GM10248 (cell line): ENCODE data around the gene LRRFIP1.

Experiments
- CTCF ChIA-PET: fragments of 300-600 bp; sonication (Branson Sonifier 250); formaldehyde crosslinking; extraction: SDS; loops from one replicate; lab custom pipeline; 2021; ENCODE audit warnings: antibody characterized with exemption; lab: Yijun Ruan, JAX
- POLR2A ChIA-PET: fragments of 350-650 bp; sonication (Branson Sonifier 250); formaldehyde crosslinking; extraction: SDS; loops from one replicate; lab custom pipeline; 2020; ENCODE audit warnings: antibody characterized with exemption; lab: Yijun Ruan, JAX
- DNase-seq: peaks from one replicate; pipeline ENCODE4 v3.0.0; 2012; ENCODE audit errors: extremely low spot score
- CTCF ChIP-seq: IDR thresholded peaks from 2 replicates; pipeline ENCODE4 v1.5.1; 2012; ENCODE audit warnings: mild to moderate bottlenecking, low read depth; ENCODE audit errors: extremely low read depth, missing control alignments, control extremely low read depth

Gene LRRFIP1

GRCh38 chr2:237616734-237617586, 10.4 kb upstream of the LRRFIP1 start:
- POLR2A ChIA-PET: interaction anchor here (0.6 kb wide), 1 partner anchor 71 kb away, joined by 3 read pairs; no protein-coding TSS in a partner anchor
- TF ChIP-seq CTCF: no peak
- DNase-seq: no peak
- CTCF ChIA-PET: interaction anchor here (1.7 to 1.8 kb wide), 2 partner anchors 45 to 56 kb away, joined by 6 read pairs; no protein-coding TSS in a partner anchor

- no peak for TF ChIP-seq CTCF
- DNase-seq: no peak
- POLR2A ChIA-PET: interaction anchor here (0.6 kb wide), 1 partner anchor 70 kb away, joined by 3 read pairs; no protein-coding TSS in a partner anchor
- CTCF ChIA-PET: interaction anchor here (1.7 to 1.8 kb wide), 2 partner anchors 45 to 56 kb away, joined by 6 read pairs; no protein-coding TSS in a partner anchor
Observed at GRCh38 chr2:237617587-237617982, 9.8 kb upstream of the LRRFIP1 start.

DNA sequence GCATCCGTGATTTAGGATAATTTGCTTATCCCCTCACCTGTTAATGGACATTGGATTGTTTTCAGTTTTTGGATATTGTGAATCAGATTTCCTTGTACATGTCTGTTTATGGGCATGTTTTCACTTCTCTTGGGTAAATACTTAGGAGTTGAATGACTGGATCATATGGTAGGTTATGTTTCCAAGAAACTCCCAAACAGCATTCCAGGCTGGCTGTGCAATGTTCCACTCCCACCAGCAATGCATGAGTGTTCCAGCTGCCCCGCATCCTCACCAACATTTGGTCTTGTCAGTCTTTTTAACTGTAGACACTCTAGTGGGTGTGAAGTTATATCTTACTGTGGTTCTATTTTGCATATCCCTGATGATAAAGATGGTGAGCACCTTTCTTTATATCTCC, 8.9 kb upstream of the LRRFIP1 start:
- DNase-seq: no peak
- CTCF ChIA-PET: no interaction called here
- no peak for TF ChIP-seq CTCF
- POLR2A ChIA-PET: no interaction called here

- DNase-seq: no peak
- ChIA-PET POLR2A (no interaction called here), CTCF (interaction anchor here (1.4 to 2.5 kb wide), 3 partner anchors 9 to 121 kb away, joined by 3 to 7 read pairs (median 3); no protein-coding TSS in a partner anchor)
- no peak for TF ChIP-seq CTCF
Observed at GRCh38 chr2:237623428-237624403, 3.7 kb upstream of the LRRFIP1 start.

DNA sequence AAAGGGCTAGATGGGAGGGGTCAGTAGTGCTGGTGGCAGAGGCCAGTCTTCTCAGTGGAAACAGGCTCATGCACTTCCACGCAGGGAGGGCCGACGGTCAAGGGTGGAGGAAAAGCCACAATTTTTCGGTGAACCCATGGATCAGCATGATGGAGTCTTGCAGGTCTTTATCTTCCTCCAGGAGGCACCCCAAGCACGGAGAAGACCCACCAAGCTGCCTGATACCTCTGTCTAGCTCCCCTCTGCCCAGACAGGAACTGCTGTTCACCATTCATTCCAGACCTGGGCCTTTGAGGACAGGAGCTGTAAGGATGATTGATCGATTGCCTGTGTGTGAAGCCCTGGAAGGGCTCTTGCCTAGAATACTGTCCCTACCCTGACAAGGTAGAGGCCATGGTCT, 2.8 kb upstream of the LRRFIP1 start:
- CTCF ChIA-PET: interaction anchor here (1.4 to 2.5 kb wide), 2 partner anchors 10 to 120 kb away, joined by 3 to 7 read pairs; no protein-coding TSS in a partner anchor
- POLR2A ChIA-PET: no interaction called here
- peak; percentile 8 for TF ChIP-seq CTCF
- peak; percentile 43 for DNase-seq
